Measurements from ENCODE around the gene COL4A2.

The COL4A2 gene

DNA sequence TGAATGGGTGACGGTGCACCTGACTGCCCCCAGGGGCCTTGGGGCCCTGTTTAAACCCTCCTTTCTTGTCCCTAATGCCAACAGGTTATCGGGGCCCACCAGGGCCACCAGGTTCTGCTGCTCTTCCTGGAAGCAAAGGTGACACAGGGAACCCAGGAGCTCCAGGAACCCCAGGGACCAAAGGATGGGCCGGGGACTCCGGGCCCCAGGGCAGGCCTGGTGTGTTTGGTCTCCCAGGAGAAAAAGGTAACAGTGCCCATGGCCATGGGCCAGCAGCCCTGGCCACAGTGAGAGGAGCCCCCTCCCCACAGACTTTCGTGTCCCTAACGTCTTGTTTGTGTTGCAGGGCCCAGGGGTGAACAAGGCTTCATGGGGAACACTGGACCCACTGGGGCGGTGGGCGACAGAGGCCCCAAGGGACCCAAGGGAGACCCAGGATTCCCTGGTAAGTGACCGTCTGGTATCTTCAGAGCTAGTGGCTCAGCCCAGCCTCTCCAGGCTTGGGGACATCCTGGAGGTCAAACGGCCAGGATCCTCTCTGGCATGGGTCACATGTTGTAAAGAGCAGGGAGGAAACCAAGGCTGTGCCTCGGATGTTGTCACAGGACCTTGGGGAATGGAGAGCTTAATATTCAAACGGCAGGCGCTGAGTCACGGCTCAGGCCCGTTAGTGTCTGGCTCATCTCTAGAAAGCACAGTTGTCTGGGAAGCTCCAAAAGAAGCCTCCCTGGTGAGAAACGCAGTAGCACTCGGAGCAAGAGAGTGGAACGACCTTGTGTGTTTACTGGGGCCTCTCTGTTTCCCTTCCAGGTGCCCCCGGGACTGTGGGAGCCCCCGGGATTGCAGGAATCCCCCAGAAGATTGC lies 196.2 kb downstream of the COL4A2 start (continued):
- TF ChIP-seq ZNF561 (tag by site-specific recombination; IDR thresholded peaks at IDR 0.05; ENCODE audit: borderline replicate concordance) (no peak), ZBTB1 (tag by site-specific recombination; IDR thresholded peaks at IDR 0.05) (no peak), ZNF248 (tag by site-specific recombination; IDR thresholded peaks at IDR 0.05) (no peak), SP2 (tag by site-specific recombination; IDR thresholded peaks at IDR 0.05) (no peak), ZNF202 (tag by site-specific recombination; IDR thresholded peaks at IDR 0.05; ENCODE audit: borderline replicate concordance) (no peak), ZBTB7A (tag by site-specific recombination; IDR thresholded peaks at IDR 0.05; ENCODE audit: low read depth) (no peak), ZNF548 (tag by site-specific recombination; IDR thresholded peaks at IDR 0.05) (no peak), ZNF488 (tag by site-specific recombination; IDR thresholded peaks at IDR 0.05) (no peak), ZNF132 (tag by site-specific recombination; IDR thresholded peaks at IDR 0.05; ENCODE audit: borderline replicate concordance) (no peak)

- Histone ChIP-seq H3K36me3 (ENCODE audit: control insufficient read depth in 2 of 2, insufficient read depth in 1 of 2, low read length in 2 of 2) (peaks cover 0 to 50% of the 10 kb centered on the region in 2 experiments; a peak in 1 of 3 replicates), H3K27ac (ENCODE audit: extremely low read depth, low read depth, low read length) (no peak overlapping the region), H3K4me3 (ENCODE audit: low read depth, low read length) (no peak overlapping the region), H3K9me3 (ENCODE audit: control insufficient read depth, insufficient read depth, low read depth, low read length) (no peaks in the 10 kb centered on the region), H3K4me1 (ENCODE audit: control insufficient read depth, insufficient read depth, low read length) (0 out of 2 replicates have a peak, but pooled peaks cover 3% of the 10 kb centered on the region)
- ChIA-PET POLR2A (no interaction called here), CTCF (no interaction called here)
- no peak for TF ChIP-seq HOXA7 (CRISPR knock-in tag; IDR thresholded peaks at IDR 0.05; ENCODE audit: borderline replicate concordance)
- no peak for TF ChIP-seq ZNF621 (tag by site-specific recombination; IDR thresholded peaks at IDR 0.05)
- TF ChIP-seq ZNF248 (tag by site-specific recombination; IDR thresholded peaks at IDR 0.05): no peak
- TF ChIP-seq, protein P1, sequence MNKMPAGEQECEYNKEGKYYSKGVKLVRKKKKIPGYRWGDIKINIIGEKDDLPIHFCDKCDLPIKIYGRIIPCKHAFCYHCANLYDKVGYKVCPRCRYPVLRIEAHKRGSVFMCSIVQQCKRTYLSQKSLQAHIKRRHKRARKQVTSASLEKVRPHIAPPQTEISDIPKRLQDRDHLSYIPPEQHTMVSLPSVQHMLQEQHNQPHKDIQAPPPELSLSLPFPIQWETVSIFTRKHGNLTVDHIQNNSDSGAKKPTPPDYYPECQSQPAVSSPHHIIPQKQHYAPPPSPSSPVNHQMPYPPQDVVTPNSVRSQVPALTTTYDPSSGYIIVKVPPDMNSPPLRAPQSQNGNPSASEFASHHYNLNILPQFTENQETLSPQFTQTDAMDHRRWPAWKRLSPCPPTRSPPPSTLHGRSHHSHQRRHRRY (tag by site-specific recombination; IDR thresholded peaks at IDR 0.05): no peak
- TF ChIP-seq ZNF274 (IDR thresholded peaks at IDR 0.05; ENCODE audit: low read length): no peak
- no peak for TF ChIP-seq ZNF274 (tag by site-specific recombination; IDR thresholded peaks at IDR 0.05; ENCODE audit: borderline replicate concordance)
- no peak for TF ChIP-seq GLIS2 (tag by site-specific recombination; IDR thresholded peaks at IDR 0.05)
- TF ChIP-seq BCL11B (tag by site-specific recombination; IDR thresholded peaks at IDR 0.05; ENCODE audit: low read depth): no peak
- TF ChIP-seq ZNF48 (tag by site-specific recombination; IDR thresholded peaks at IDR 0.05): no peak
- no peak for TF ChIP-seq ZNF335 (tag by site-specific recombination; conservative IDR thresholded peaks at IDR 0.05)
- TF ChIP-seq SCRT2 (tag by site-specific recombination; IDR thresholded peaks at IDR 0.05): no peak
- TF ChIP-seq, protein P2, sequence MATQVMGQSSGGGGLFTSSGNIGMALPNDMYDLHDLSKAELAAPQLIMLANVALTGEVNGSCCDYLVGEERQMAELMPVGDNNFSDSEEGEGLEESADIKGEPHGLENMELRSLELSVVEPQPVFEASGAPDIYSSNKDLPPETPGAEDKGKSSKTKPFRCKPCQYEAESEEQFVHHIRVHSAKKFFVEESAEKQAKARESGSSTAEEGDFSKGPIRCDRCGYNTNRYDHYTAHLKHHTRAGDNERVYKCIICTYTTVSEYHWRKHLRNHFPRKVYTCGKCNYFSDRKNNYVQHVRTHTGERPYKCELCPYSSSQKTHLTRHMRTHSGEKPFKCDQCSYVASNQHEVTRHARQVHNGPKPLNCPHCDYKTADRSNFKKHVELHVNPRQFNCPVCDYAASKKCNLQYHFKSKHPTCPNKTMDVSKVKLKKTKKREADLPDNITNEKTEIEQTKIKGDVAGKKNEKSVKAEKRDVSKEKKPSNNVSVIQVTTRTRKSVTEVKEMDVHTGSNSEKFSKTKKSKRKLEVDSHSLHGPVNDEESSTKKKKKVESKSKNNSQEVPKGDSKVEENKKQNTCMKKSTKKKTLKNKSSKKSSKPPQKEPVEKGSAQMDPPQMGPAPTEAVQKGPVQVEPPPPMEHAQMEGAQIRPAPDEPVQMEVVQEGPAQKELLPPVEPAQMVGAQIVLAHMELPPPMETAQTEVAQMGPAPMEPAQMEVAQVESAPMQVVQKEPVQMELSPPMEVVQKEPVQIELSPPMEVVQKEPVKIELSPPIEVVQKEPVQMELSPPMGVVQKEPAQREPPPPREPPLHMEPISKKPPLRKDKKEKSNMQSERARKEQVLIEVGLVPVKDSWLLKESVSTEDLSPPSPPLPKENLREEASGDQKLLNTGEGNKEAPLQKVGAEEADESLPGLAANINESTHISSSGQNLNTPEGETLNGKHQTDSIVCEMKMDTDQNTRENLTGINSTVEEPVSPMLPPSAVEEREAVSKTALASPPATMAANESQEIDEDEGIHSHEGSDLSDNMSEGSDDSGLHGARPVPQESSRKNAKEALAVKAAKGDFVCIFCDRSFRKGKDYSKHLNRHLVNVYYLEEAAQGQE (tag by site-specific recombination; IDR thresholded peaks at IDR 0.05): no peak
- TF ChIP-seq, protein P3, sequence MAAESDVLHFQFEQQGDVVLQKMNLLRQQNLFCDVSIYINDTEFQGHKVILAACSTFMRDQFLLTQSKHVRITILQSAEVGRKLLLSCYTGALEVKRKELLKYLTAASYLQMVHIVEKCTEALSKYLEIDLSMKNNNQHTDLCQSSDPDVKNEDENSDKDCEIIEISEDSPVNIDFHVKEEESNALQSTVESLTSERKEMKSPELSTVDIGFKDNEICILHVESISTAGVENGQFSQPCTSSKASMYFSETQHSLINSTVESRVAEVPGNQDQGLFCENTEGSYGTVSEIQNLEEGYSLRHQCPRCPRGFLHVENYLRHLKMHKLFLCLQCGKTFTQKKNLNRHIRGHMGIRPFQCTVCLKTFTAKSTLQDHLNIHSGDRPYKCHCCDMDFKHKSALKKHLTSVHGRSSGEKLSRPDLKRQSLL (tag by site-specific recombination; IDR thresholded peaks at IDR 0.05): no peak
- TF ChIP-seq ZNF302 (tag by site-specific recombination; IDR thresholded peaks at IDR 0.05; ENCODE audit: low read depth): no peak
- TF ChIP-seq PRDM2 (tag by site-specific recombination; IDR thresholded peaks at IDR 0.05; ENCODE audit: borderline replicate concordance): no peak
Measured at GRCh38 chr13:110503979-110504499, 197.0 kb downstream of the COL4A2 start.
